ENCODE data around the gene LEFTY2.
A peak's percentile ranks its signal among the peaks of the same experiment; 100 is the strongest.
"Not testable (repeated sequence)": the region's sequence is repeated elsewhere in the genome, so short reads cannot be mapped to it uniquely, and the experiment has no call there.

LEFTY2 gene

GRCh38 chr1:225929462-225929861 is 11.6 kb downstream of the LEFTY2 start:
- DNase-seq (ENCODE audit: low spot score) = not testable (repeated sequence)

- no peak for DNase-seq (ENCODE audit: low spot score)
Measured at GRCh38 chr1:225928186-225929175, 12.5 kb downstream of the LEFTY2 start.

DNA sequence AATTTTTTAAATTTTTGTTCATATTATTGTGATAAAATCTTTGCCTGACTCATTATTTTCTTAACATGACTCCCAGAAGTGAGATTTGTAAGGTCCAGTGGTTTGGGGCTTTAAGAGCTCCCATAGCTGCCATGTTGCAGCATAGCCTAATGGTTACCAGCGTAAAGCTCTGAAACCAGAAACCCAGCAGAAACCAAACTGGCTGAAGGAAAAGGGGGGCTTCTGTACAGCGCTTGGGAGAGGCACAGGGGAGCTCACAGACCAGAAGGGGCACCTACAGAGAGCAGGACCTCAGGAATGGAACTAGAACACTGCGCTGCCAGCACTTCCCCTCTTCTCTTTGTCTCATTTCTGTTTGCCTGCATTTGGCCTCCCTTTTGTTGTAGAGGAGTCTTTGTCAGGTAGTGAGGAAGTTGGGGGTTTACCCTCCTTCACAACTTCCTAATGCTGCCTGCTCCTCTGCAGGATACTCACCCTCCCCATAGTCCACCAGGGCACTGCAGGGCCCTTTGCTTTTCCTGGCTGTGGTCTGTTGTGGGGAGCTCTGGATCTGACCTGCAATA is 14.4 kb downstream of the LEFTY2 start:
- no peak for DNase-seq (ENCODE audit: low spot score)

DNA sequence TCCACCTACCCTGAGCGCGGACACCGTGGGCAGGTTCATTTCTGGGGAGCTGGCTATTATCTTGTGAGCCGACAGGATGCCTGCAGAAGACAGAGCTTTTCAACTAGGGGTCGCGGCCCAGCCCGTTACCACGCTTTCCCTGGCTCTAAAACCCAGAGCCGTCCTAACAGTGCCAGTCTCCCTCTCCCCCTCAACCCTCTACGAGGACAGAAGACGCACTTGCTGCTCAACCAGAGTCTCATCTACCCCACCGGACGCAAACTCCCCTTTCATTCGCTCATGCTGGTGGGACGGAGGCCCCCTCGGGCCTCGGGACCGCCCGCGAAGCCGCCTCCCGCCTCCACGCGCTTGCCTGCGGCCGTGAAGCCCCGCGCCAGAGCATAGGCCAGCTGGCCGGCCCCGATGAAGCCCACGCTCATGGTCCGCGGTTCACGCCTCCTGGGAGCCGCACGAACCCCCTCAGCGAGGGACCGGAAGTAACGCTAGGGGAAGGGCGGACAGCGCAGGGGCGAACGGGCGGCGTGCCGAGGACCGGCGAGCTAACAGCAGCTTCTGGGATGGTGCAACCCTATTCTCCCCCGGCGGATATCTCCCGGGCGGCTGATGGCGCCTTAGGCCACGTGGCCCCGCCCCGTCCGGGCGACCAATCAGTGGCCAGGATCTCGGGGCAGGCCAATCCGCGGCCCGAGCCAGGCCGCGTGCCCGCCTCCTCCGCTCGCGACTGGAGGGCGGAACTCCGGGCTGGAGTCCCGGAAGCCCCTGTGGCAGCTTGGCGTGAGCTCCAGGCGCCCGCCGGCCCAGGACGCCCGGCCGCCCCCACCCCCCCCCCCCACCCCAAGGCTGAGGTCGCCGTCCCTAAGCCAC is 17.1 kb downstream of the LEFTY2 start, which contains the start of gene PYCR2:
Gene PYCR2 (minus strand): TSS at position 559 of the 864 bp plus-strand sequence. CDS start 140 bp downstream, at position 419.
- DNase-seq (ENCODE audit: low spot score) = peak; percentile 97

- DNase-seq (ENCODE audit: low spot score) = no peak
Measured at GRCh38 chr1:225923381-225923691, 17.7 kb downstream of the LEFTY2 start.

- no peak for DNase-seq (ENCODE audit: low spot score)
Measured at GRCh38 chr1:225921734-225922709, 19.0 kb downstream of the LEFTY2 start.

GRCh38 chr1:225919906-225920305 is 21.1 kb downstream of the LEFTY2 start:
- DNase-seq (ENCODE audit: low spot score) = no peak

DNA sequence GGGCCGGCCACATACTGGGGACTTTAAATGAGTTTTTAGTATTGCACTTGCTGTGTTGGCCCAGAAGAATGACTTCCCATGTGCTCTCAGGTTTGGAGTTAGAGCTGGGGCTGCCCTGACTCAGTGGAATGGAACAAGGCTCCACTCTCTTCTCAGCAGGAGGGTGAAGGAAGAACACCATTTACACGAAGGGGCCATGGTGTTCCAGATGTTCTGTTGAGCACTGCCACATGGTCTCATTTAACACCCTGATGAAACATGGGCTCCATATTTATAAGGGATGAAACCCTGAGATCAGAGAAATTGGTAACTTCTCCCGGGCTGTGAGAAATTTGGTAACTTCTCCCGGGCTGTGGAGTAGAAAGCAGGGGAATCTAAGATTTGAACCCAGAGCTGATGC is 22.7 kb downstream of the LEFTY2 start:
- no peak for DNase-seq (ENCODE audit: low spot score)

- no peak for DNase-seq (ENCODE audit: low spot score)
Measured at GRCh38 chr1:225917536-225917935, 23.5 kb downstream of the LEFTY2 start.

DNA sequence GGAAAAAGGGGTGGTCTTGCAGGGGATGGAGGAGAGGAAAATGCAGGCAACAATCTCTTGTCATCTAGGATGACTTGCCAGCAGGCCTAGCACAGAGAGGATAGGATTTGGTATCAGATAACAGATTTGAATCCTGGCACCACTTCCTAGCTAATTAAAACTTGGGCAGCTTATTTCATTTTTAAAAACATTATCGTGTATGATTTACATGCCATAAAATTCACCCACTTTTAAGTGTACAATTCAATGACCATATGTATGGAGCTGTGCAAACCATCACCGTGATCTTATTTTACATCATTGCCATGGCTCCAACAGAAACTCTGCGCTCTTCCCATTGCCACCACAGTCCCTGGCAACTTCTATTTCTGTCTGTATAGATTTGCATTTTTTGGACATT is 23.9 kb downstream of the LEFTY2 start:
- no peak for DNase-seq (ENCODE audit: low spot score)

DNA sequence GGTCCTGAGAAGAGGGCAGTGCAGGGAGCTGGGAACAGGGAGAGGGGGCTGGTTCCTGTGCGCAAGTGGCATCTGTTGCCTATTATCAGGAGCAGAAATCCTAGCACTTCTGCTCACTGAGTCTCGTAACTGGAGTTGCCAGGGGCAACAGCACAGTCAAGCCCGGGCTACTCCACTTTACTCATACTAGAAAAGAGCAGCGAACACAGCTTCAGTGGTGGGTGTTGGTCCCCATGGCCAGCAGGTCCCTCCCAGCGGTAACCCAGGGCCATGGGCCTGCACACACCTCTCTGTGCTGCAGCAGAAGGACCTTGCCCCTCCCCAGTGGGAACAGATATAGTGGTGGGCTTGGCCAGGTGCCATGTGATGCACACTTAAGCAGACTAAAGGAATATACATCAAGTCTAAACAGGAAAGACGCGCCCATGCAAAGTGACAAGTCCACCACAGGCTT is 25.5 kb downstream of the LEFTY2 start:
- DNase-seq (ENCODE audit: low spot score) = no peak

GRCh38 chr1:225914947-225915346 is 26.1 kb downstream of the LEFTY2 start:
- no peak for DNase-seq (ENCODE audit: low spot score)

DNA sequence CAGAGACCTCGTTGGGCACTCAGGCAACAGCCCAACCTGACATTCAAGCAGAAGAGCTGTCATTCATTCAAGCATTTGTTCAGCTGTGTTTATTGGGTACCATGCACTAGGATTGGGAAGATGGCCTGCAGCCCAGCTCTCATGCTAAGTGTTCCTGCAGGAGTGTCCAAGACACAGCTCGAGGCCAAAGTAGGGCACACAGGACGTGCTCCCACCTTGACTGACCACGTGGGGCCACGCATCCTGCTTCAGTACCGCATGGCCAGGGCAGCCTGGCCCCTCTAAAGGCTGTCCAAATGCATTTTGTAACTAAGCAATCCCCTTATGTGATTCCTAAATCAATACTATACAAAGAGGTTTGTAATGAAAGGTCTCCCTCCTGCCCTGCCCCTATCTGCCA is 26.6 kb downstream of the LEFTY2 start:
- DNase-seq (ENCODE audit: low spot score) = no peak

- peak; percentile 84 for DNase-seq (ENCODE audit: low spot score)
Measured at GRCh38 chr1:225911191-225912130, 29.6 kb downstream of the LEFTY2 start.

DNA sequence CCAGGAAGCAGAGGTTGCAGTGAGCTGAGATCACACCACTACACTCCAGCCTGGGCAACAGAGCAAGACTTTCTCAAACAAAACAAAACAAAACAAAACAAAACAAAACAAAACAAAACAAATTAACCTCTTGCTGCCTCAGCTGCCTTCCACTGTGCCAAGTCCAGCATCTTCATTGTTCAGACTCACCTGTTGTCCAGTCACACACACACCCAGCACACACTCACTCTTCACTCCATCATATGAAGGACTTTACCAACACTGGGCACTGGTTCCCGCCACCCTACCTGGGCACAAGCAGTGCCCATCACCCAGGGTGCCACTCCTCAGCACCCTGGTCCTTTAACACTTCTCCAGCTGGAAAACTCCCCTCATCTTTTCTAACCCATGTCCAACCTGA is 31.5 kb downstream of the LEFTY2 start:
- no peak for DNase-seq (ENCODE audit: low spot score)

- no peak for DNase-seq (ENCODE audit: low spot score)
Measured at GRCh38 chr1:225908773-225909172, 32.2 kb downstream of the LEFTY2 start.

DNA sequence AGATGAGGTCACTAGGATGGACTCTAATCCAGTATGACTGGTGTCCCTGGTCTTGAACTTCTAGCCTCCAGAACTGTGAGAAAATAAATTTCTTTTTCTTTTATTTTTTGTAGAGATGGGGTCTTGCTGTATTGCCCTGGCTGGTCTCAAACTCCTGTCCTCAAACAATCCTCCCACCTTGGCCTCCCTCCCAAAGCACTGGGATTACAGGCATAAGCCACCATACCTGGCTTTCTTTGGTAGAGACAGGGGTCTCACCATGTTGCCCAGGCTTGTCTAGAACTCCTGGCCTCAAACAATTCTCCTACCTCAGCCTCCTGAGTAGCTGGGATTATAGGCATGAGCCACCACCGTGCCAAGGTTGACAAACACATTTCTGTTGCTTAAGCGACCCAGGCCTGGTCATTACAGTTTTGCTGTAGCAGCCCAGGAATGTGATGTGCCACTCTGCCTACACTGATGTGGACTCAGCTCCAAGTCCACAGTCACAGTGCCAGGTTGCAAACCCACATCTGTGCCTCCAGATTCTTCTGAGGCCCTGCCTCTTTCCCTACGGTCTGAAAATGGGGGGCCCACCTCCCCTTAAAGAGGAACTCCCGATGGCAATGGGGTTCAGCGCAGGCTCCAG is 32.9 kb downstream of the LEFTY2 start:
- DNase-seq (ENCODE audit: low spot score) = no peak

DNA sequence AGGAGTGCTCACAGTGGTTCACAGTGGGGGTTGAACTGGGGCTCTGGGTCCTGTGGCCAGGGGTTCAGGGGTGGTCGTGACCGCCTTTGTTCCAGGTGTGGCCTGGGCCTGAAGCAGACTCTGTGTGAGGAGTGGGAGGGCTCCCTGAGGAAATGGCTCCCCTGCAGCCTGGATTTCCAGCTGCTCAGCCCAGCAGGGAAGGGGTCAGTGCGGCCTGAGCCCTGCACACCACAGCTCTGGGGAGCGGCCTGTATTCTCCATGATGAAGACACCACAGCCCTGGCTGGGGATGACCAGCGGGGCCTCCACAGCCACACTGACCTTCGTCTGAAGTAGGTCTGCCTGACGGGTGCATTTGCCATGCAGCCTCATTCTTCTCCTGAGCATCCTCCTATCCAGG is 33.7 kb downstream of the LEFTY2 start:
- no peak for DNase-seq (ENCODE audit: low spot score)

DNA sequence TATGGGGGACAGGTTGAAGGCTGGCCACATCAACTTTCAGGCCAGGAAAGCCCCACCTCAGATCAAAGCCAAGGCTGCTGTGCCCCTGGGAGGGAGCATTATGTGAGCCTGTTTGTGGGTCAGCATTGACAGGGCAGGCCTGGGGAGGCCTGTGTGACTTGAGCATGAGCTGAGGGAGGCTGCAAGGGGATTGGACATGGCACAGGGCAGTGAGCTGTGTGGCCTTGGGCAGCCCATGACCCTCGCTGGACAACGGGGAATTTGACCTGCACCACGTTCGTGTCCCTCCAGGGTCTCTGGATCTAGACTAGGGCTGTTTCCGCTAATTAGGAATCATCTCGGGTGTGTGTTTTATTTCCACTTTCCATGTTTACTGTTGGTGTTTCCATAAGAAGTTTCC is 34.6 kb downstream of the LEFTY2 start:
- DNase-seq (ENCODE audit: low spot score) = no peak

GRCh38 chr1:225903623-225904022 is 37.4 kb downstream of the LEFTY2 start:
- DNase-seq (ENCODE audit: low spot score) = no peak
